PFSK-1 (cell line): Measurements from ENCODE around the gene PBX3.

Source experiments
- FOXP2 ChIP-seq: optimal IDR thresholded peaks from 2 replicates; pipeline ENCODE3; 2011; ENCODE audit warnings: borderline replicate concordance, control low read depth, inconsistent platforms; ENCODE audit not compliant: insufficient read depth; ENCODE audit errors: extremely low read length, extremely low read depth
- POLR2AphosphoS5 ChIP-seq: IDR thresholded peaks from 2 replicates; pipeline ENCODE4 v1.6.1; 2012; ENCODE audit warnings: low read depth, mild to moderate bottlenecking, control low read depth, low read length, moderate library complexity
- REST ChIP-seq, 2 experiments: IDR thresholded peaks; 2 replicates each; pipeline versions ENCODE4 v1.6.1 to v1.8.0; 2011 to 2012; ENCODE audit warnings: low read depth in 2 of 2, low read length in 2 of 2, control low read depth in 1 of 2, inconsistent platforms in 1 of 2, mild to moderate bottlenecking in 1 of 2, moderate library complexity in 1 of 2; ENCODE audit not compliant: insufficient read depth in 1 of 2
- SIN3A ChIP-seq: IDR thresholded peaks from 2 replicates; pipeline ENCODE4 v1.6.1; 2012; ENCODE audit warnings: mild to moderate bottlenecking, low read length, moderate library complexity, borderline replicate concordance; ENCODE audit not compliant: insufficient read depth
- TAF1 ChIP-seq: IDR thresholded peaks from 2 replicates; pipeline ENCODE4 v1.6.1; 2012; ENCODE audit warnings: low read length, control low read depth, borderline replicate concordance; ENCODE audit not compliant: insufficient read depth

The PBX3 gene

GRCh38 chr9:125803526-125803925 is 56.4 kb downstream of the PBX3 start:
- no peak for TF ChIP-seq REST (IDR thresholded peaks at IDR 0.05; ENCODE audit: insufficient read depth in 1 of 2, low read depth in 2 of 2, low read length in 2 of 2)
- TF ChIP-seq FOXP2: no peak
- TF ChIP-seq POLR2AphosphoS5: no peak
- no peak for TF ChIP-seq SIN3A

- TF ChIP-seq SIN3A (no peak), REST (IDR thresholded peaks at IDR 0.05; ENCODE audit: insufficient read depth in 1 of 2, low read depth in 2 of 2, low read length in 2 of 2) (no peak), TAF1 (no peak), FOXP2 (no peak), POLR2AphosphoS5 (no peak)
Measured at GRCh38 chr9:125805057-125805456, 57.9 kb downstream of the PBX3 start.

GRCh38 chr9:125805586-125805985 is 58.4 kb downstream of the PBX3 start:
- TF ChIP-seq TAF1 (no peak), FOXP2 (no peak), POLR2AphosphoS5 (no peak), REST (IDR thresholded peaks at IDR 0.05; ENCODE audit: insufficient read depth in 1 of 2, low read depth in 2 of 2, low read length in 2 of 2) (no peak), SIN3A (no peak)

GRCh38 chr9:125807079-125807478 is 59.9 kb downstream of the PBX3 start:
- TF ChIP-seq POLR2AphosphoS5: no peak

- TF ChIP-seq SIN3A: no peak
- no peak for TF ChIP-seq REST (IDR thresholded peaks at IDR 0.05; ENCODE audit: insufficient read depth in 1 of 2, low read depth in 2 of 2, low read length in 2 of 2)
- no peak for TF ChIP-seq POLR2AphosphoS5
- TF ChIP-seq FOXP2: no peak
- no peak for TF ChIP-seq TAF1
Measured at GRCh38 chr9:125810161-125810560, 63.0 kb downstream of the PBX3 start.

GRCh38 chr9:125811002-125811401 is 63.8 kb downstream of the PBX3 start:
- TF ChIP-seq POLR2AphosphoS5 (no peak), REST (IDR thresholded peaks at IDR 0.05; ENCODE audit: insufficient read depth in 1 of 2, low read depth in 2 of 2, low read length in 2 of 2) (no peak), FOXP2 (no peak), SIN3A (no peak), TAF1 (no peak)
